ENCODE measurements around the gene FKBP2.
A peak's percentile ranks its signal among the peaks of the same experiment; 100 is the strongest.

Gene FKBP2

GRCh38 chr11:64245401-64245796, 4.5 kb downstream of the FKBP2 start (continued):
- 0 out of 2 replicates have a peak, but pooled peaks have one; percentile 12 for TF ChIP-seq PATZ1 (tag by site-specific recombination; IDR thresholded peaks at IDR 0.05)

GRCh38 chr11:64245797-64246620, 5.1 kb downstream of the FKBP2 start:
- H3K4me3 ChIP-seq (ENCODE audit: low read depth, low read length), result peak overlapping the region; percentile 68
- ChIA-PET CTCF (interaction anchor here (0.9 to 1.7 kb wide), 7 partner anchors 9 to 86 kb away, joined by 3 to 10 read pairs (median 4); no protein-coding TSS in a partner anchor), POLR2A (interaction anchor here (0.6 to 7.2 kb wide), 10 partner anchors 10 to 72 kb away, joined by 3 to 96 read pairs (median 6); partner anchors contain the start of genes NUDT22, PRDX5, STIP1 and TRMT112)
- H3K4me1 ChIP-seq (ENCODE audit: control insufficient read depth, insufficient read depth, low read length), result peaks cover 4% of the 10 kb centered on the region
- H3K36me3 ChIP-seq (ENCODE audit: control insufficient read depth in 2 of 2, insufficient read depth in 1 of 2, low read length in 2 of 2), result peaks cover 0 to 20% of the 10 kb centered on the region in 2 experiments; a peak in 1 of 3 replicates
- H3K9me3 ChIP-seq (ENCODE audit: control insufficient read depth, insufficient read depth, low read depth, low read length), result no peaks in the 10 kb centered on the region
- H3K27ac ChIP-seq (ENCODE audit: extremely low read depth, low read depth, low read length), result peak overlapping the region; percentile 66; the same call in 1 of the 2 replicates
- TF ChIP-seq ZNF404 (tag by site-specific recombination; IDR thresholded peaks at IDR 0.05), result no peak
- no peak for TF ChIP-seq ZFP41 (tag by site-specific recombination; IDR thresholded peaks at IDR 0.05; ENCODE audit: borderline replicate concordance)
- TF ChIP-seq ZNF112 (tag by site-specific recombination; IDR thresholded peaks at IDR 0.05), result no peak
- TF ChIP-seq, protein P1, sequence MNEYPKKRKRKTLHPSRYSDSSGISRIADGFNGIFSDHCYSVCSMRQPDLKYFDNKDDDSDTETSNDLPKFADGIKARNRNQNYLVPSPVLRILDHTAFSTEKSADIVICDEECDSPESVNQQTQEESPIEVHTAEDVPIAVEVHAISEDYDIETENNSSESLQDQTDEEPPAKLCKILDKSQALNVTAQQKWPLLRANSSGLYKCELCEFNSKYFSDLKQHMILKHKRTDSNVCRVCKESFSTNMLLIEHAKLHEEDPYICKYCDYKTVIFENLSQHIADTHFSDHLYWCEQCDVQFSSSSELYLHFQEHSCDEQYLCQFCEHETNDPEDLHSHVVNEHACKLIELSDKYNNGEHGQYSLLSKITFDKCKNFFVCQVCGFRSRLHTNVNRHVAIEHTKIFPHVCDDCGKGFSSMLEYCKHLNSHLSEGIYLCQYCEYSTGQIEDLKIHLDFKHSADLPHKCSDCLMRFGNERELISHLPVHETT (tag by site-specific recombination; IDR thresholded peaks at IDR 0.05), result no peak
- TF ChIP-seq ZNF701 (tag by site-specific recombination; IDR thresholded peaks at IDR 0.05), result no peak
- no peak for TF ChIP-seq ZNF174 (tag by site-specific recombination; IDR thresholded peaks at IDR 0.05)
- peak; percentile 65 for TF ChIP-seq KLF9 (tag by site-specific recombination; IDR thresholded peaks at IDR 0.05; ENCODE audit: low read depth)
- peak; percentile 39 for TF ChIP-seq ZNF843 (tag by site-specific recombination; IDR thresholded peaks at IDR 0.05)
- peak; percentile 84 for TF ChIP-seq PATZ1 (tag by site-specific recombination; IDR thresholded peaks at IDR 0.05)
- no peak for TF ChIP-seq ZNF560 (tag by site-specific recombination; IDR thresholded peaks at IDR 0.05; ENCODE audit: borderline replicate concordance)
- no peak for TF ChIP-seq ZFP69B (tag by site-specific recombination; IDR thresholded peaks at IDR 0.05)
- peak; percentile 67; the same call in 1 of the 2 replicates for TF ChIP-seq SP7 (tag by site-specific recombination; IDR thresholded peaks at IDR 0.05)
- TF ChIP-seq AEBP2 (tag by site-specific recombination; IDR thresholded peaks at IDR 0.05; ENCODE audit: borderline replicate concordance), result no peak
- peak; percentile 25; the same call in 1 of the 2 replicates for TF ChIP-seq KLF7 (tag by site-specific recombination; IDR thresholded peaks at IDR 0.05; ENCODE audit: borderline replicate concordance)
- no peak for TF ChIP-seq GLI2 (tag by site-specific recombination; IDR thresholded peaks at IDR 0.05; ENCODE audit: borderline replicate concordance, low read depth)
- TF ChIP-seq ZBTB8A (tag by site-specific recombination; IDR thresholded peaks at IDR 0.05), result peak; percentile 45
- TF ChIP-seq ZNF629 (tag by site-specific recombination; IDR thresholded peaks at IDR 0.05), result 0 out of 2 replicates have a peak, but pooled peaks have one; percentile 36
- TF ChIP-seq BCL11B (tag by site-specific recombination; IDR thresholded peaks at IDR 0.05; ENCODE audit: low read depth), result no peak
- TF ChIP-seq GLIS2 (tag by site-specific recombination; IDR thresholded peaks at IDR 0.05), result peak; percentile 86
- TF ChIP-seq HIC1 (tag by site-specific recombination; IDR thresholded peaks at IDR 0.05), result peak; percentile 80
- no peak for TF ChIP-seq ZNF580 (tag by site-specific recombination; IDR thresholded peaks at IDR 0.05)
- TF ChIP-seq ZNF791 (tag by site-specific recombination; IDR thresholded peaks at IDR 0.05), result no peak
- peak; percentile 59 for TF ChIP-seq ZNF335 (tag by site-specific recombination; conservative IDR thresholded peaks at IDR 0.05)
- TF ChIP-seq ZNF423 (tag by site-specific recombination; IDR thresholded peaks at IDR 0.05), result 0 out of 2 replicates have a peak, but pooled peaks have one; percentile 8
- peak; percentile 17; the same call in 1 of the 2 replicates for TF ChIP-seq KLF16 (tag by site-specific recombination; IDR thresholded peaks at IDR 0.05)
